AG10803 (cell line): ENCODE results near the gene CHAMP1.
"Not testable (repeated sequence)": the region's sequence is repeated elsewhere in the genome, so short reads cannot be mapped to it uniquely, and the experiment has no call there.

Source experiments
- DNase-seq: peaks from one replicate; pipeline ENCODE4 v3.0.0; 2010; ENCODE audit warnings: low read depth
- H3K4me3 ChIP-seq: 2 replicates; pipeline ENCODE4 v1.5.1; 2011; ENCODE audit warnings: mild to moderate bottlenecking, low read length, control low read depth
- CTCF ChIP-seq: conservative IDR thresholded peaks from 2 replicates; pipeline ENCODE4 v1.5.1; 2011; ENCODE audit warnings: mild to moderate bottlenecking, low read length, control low read depth, inconsistent platforms

CHAMP1 gene

GRCh38 chr13:114352763-114353162 lies 38.5 kb downstream of the CHAMP1 start:
- peak; percentile 29 for TF ChIP-seq CTCF
- not testable (repeated sequence) for DNase-seq, H3K4me3 ChIP-seq

GRCh38 chr13:114353382-114353781 lies 39.1 kb downstream of the CHAMP1 start:
- H3K4me3 ChIP-seq, DNase-seq: not testable (repeated sequence)
